Body of pancreas (tissue), 4 donors: Measurements from ENCODE around the gene FAM107B. TPM values are rescaled to one million over a fixed set of nuclear protein-coding genes. Genes with fewer than 3 reads are reported as not detected.

Experiments used
- ATAC-seq: fragments of 150-250 bp; one replicate; pipeline ENCODE4 v1.9.1; 2016
- DNase-seq, 4 donors: peaks; one replicate each; pipeline ENCODE4 v3.0.0-alpha.2; 2019
- H3K27ac ChIP-seq, 4 donors: fragments of 200-600 bp; sonication (generic); 1 replicate in 3 of 4; 2 replicates in 1 of 4; pipeline versions ENCODE4 v1.5.1 to v1.6.1; 2016 to 2019; ENCODE audit warnings: mild to moderate bottlenecking in 1 of 4, mixed read lengths in 1 of 4, moderate library complexity in 1 of 4
- H3K27me3 ChIP-seq, 2 donors: fragments of 200-600 bp; sonication (generic); one replicate each; pipeline ENCODE4 v1.6.0; 2016; ENCODE audit warnings: mild to moderate bottlenecking in 1 of 2
- H3K36me3 ChIP-seq, 2 donors: fragments of 200-600 bp; sonication (generic); replicated peaks in 1 of 2; 2 replicates each; pipeline ENCODE4 v1.5.1; 2016; ENCODE audit warnings: low read depth in 2 of 2; ENCODE audit not compliant: insufficient read depth in 1 of 2
- H3K4me1 ChIP-seq: fragments of 200-600 bp; sonication (generic); one replicate; pipeline ENCODE4 v1.6.0; 2016
- H3K4me3 ChIP-seq, 2 donors: fragments of 200-600 bp; sonication (generic); 1 replicate in 1 of 2; 2 replicates in 1 of 2; pipeline ENCODE4 v1.5.1; 2016 to 2019
- H3K9me3 ChIP-seq, 3 donors: fragments of 200-600 bp; sonication (generic); 1 replicate in 2 of 3; 2 replicates in 1 of 3; pipeline ENCODE4 v1.5.1; 2016
- POLR2A ChIP-seq, 3 donors: fragments of 450-650 bp; IDR thresholded peaks; one replicate each; pipeline ENCODE4 v1.6.1; 2016; ENCODE audit warnings: antibody characterized with exemption in 3 of 3, mild to moderate bottlenecking in 2 of 3
- WGBS, 2 donors: methylation state at CpG; one replicate each; pipeline ENCODE4 v1.1.5; 2017; 5-methylcytosine and 5-hydroxymethylcytosine counted together
- intact Hi-C: fragments of 100-400 bp; cut with DNase I; formaldehyde crosslinking; loops from one replicate; pipeline ENCODE4 v1.15.1; 2023
- total RNA-seq, 2 donors: library from RNA; depleted of rRNA; stranded (reverse); fragments of >200 nt; gene quantifications; one replicate each; pipeline ENCODE4 v1.1.0, GENCODE V29; 2016
- TF ChIP-seq, protein P1 (sequence below), 7 experiments: fragments of 450-650 bp in 4 of 7; fragments of 200-600 bp in 3 of 7; sonication (generic) in 3 of 7; IDR thresholded peaks; one replicate each; pipeline ENCODE4 v1.5.1; 2016 to 2019; ENCODE audit warnings: antibody characterized with exemption in 7 of 7

FAM107B gene
- total RNA-seq, 2 donors from 2014 or later = 19.4 to 45.9 TPM

DNA sequence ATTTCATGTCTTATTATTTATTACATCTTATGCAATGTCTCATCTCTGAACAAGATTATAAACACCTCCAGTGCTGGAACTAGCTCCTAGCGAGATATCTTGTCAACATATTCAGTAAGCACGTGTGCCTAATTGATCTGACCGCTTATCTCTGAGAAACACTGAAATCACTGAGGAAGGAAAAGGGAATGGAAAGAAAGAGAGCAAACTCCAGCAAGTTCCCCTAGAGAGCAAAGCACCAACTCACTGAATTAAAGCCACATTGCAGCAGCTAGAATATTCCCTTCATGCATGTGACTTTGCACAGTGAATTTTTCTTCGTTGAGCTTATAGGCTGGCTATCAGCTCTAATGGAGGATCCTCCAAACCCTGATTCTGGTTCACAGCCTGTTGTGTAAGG is 266.9 kb downstream of the FAM107B start:
- intact Hi-C loops = loop anchor here (10.0 kb wide), 1 partner anchor 317 kb away; no protein-coding TSS in a partner anchor

DNA sequence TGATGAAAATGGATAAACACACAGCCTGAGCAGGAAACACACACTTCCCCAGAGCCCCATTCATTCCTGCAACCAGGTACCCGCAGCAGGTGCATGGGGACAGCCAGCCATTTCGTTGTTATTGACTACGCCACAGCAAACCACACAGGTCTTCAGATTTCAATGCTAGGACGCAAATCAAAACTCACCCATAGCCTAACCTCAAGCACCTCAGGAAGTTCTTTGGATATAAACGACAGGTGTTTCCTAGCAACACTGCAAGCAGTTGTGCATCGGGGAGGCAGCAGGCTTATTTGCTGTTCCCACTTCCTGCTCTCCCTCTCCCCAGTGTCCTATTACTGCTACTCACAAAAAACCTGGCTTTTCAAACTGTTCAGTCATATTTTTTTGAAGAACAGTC is 267.5 kb downstream of the FAM107B start:
- Histone ChIP-seq H3K27me3 (no peaks in the 10 kb centered on the region), H3K27ac (no peak overlapping the region), H3K9me3 (no peaks in the 10 kb centered on the region), H3K4me1 (no peaks in the 10 kb centered on the region), H3K4me3 (no peak overlapping the region), H3K36me3 (peaks cover 0 to 4% of the 10 kb centered on the region in 2 donors)
- no peak for TF ChIP-seq POLR2A (IDR thresholded peaks at IDR 0.05)
- TF ChIP-seq, protein P1, sequence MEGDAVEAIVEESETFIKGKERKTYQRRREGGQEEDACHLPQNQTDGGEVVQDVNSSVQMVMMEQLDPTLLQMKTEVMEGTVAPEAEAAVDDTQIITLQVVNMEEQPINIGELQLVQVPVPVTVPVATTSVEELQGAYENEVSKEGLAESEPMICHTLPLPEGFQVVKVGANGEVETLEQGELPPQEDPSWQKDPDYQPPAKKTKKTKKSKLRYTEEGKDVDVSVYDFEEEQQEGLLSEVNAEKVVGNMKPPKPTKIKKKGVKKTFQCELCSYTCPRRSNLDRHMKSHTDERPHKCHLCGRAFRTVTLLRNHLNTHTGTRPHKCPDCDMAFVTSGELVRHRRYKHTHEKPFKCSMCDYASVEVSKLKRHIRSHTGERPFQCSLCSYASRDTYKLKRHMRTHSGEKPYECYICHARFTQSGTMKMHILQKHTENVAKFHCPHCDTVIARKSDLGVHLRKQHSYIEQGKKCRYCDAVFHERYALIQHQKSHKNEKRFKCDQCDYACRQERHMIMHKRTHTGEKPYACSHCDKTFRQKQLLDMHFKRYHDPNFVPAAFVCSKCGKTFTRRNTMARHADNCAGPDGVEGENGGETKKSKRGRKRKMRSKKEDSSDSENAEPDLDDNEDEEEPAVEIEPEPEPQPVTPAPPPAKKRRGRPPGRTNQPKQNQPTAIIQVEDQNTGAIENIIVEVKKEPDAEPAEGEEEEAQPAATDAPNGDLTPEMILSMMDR (IDR thresholded peaks at IDR 0.05) = no peak
- ATAC-seq (no peak), DNase-seq (no peak)
- 65 to 81% methylated on average over 6 of the region's 6 CpGs for WGBS, 2 donors
- intact Hi-C loops = loop anchor here (10.0 kb wide), 1 partner anchor 318 kb away; no protein-coding TSS in a partner anchor

More for the DNA sequence above, 266.9 kb downstream of the FAM107B start:
- no peak for ATAC-seq
- DNase-seq = no peak
- 52 to 68% methylated on average over 4 of the region's 4 CpGs for WGBS, 2 donors
- Histone ChIP-seq H3K9me3 (no peaks in the 10 kb centered on the region), H3K27ac (no peak overlapping the region), H3K4me1 (no peaks in the 10 kb centered on the region), H3K27me3 (no peaks in the 10 kb centered on the region), H3K4me3 (no peak overlapping the region), H3K36me3 (peaks cover 4 to 5% of the 10 kb centered on the region in 2 donors)
- no peak for TF ChIP-seq POLR2A (IDR thresholded peaks at IDR 0.05)
- TF ChIP-seq, protein P1 (IDR thresholded peaks at IDR 0.05) = no peak

DNA sequence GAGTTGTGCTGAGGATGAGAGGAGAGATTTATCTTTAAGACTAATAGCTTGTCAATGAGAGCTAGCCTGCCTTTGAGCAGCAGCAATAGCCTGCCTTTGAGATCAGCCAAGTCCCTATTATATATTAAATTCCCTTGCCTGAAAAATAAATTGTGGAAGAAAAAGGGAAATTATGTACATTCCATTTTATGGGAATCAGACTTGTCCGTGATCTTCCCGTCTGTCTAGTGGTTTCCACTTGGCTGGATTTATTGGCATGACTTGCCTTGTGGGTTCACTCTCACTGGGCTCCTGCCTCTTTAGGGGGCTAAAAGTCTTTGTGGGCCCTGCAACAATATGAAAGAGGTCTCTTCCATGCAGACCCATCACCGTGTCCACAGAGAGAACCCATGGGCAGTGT is 272.3 kb downstream of the FAM107B start:
- intact Hi-C loops = loop anchor here (10.0 kb wide), 1 partner anchor 322 kb away; no protein-coding TSS in a partner anchor
- TF ChIP-seq, protein P1 (IDR thresholded peaks at IDR 0.05) = no peak
- no peak for TF ChIP-seq POLR2A (IDR thresholded peaks at IDR 0.05)
- DNase-seq = no peak
- Histone ChIP-seq H3K9me3 (no peaks in the 10 kb centered on the region), H3K4me3 (no peak overlapping the region), H3K27ac (no peak overlapping the region), H3K36me3 (no peaks in the 10 kb centered on the region), H3K4me1 (peaks cover 4% of the 10 kb centered on the region), H3K27me3 (no peaks in the 10 kb centered on the region)
- 78% methylated on average over 3 of the region's 3 CpGs for WGBS, 2 donors
- ATAC-seq = no peak

- no peaks in the 10 kb centered on the region for H3K27me3 ChIP-seq
- intact Hi-C loops = loop anchor here (10.0 kb wide), 1 partner anchor 325 kb away; no protein-coding TSS in a partner anchor
- H3K4me1 ChIP-seq = peaks cover 4% of the 10 kb centered on the region
- H3K27ac ChIP-seq = no peak overlapping the region
- DNase-seq (no peak), ATAC-seq (no peak)
- no peak for TF ChIP-seq POLR2A (IDR thresholded peaks at IDR 0.05)
- TF ChIP-seq, protein P1 (IDR thresholded peaks at IDR 0.05) = no peak
- WGBS, 2 donors = 64 to 74% methylated on average over 9 of the region's 9 CpGs
- no peak overlapping the region for H3K4me3 ChIP-seq
- H3K9me3 ChIP-seq = no peaks in the 10 kb centered on the region
- H3K36me3 ChIP-seq = no peaks in the 10 kb centered on the region
Observed at GRCh38 chr10:14500172-14500765, 274.4 kb downstream of the FAM107B start.

GRCh38 chr10:14499601-14499904 is 275.1 kb downstream of the FAM107B start:
- DNase-seq (no peak), ATAC-seq (no peak)
- Histone ChIP-seq H3K27me3 (no peaks in the 10 kb centered on the region), H3K27ac (no peak overlapping the region), H3K4me3 (no peak overlapping the region), H3K4me1 (peaks cover 4% of the 10 kb centered on the region), H3K9me3 (no peaks in the 10 kb centered on the region), H3K36me3 (no peaks in the 10 kb centered on the region)
- 67 to 76% methylated on average over 3 to 5 of the region's 5 CpGs for WGBS, 2 donors
- TF ChIP-seq POLR2A (IDR thresholded peaks at IDR 0.05) = no peak
- TF ChIP-seq, protein P1 (IDR thresholded peaks at IDR 0.05) = no peak
- intact Hi-C loops = no loop called here
